Neural crest cell (in vitro differentiated cells): ENCODE measurements around the gene ALOX12B. TPM values are rescaled to one million over a fixed set of nuclear protein-coding genes. Genes with fewer than 3 reads are reported as not detected.
A peak's percentile ranks its signal among the peaks of the same experiment; 100 is the strongest.

Experiments
- DNase-seq: peaks from one replicate; pipeline ENCODE4 v3.0.0; 2021; ENCODE audit warnings: low read depth, mixed read lengths, low spot score
- H3K27ac Mint-ChIP-seq: one replicate; pipeline ENCODE4 v1.8.0; 2021; ENCODE audit warnings: mild to moderate bottlenecking, mixed read lengths; ENCODE audit not compliant: unreplicated experiment
- H3K27me3 Mint-ChIP-seq: 2 replicates; pipeline ENCODE4 v1.8.0; 2021; ENCODE audit warnings: low read depth, mild to moderate bottlenecking, mixed read lengths
- H3K36me3 Mint-ChIP-seq: 2 replicates; pipeline ENCODE4 v1.8.0; 2021; ENCODE audit warnings: low read depth, mild to moderate bottlenecking, mixed read lengths
- H3K4me1 Mint-ChIP-seq: 2 replicates; pipeline ENCODE4 v1.8.0; 2021; ENCODE audit warnings: mixed read lengths
- H3K4me3 Mint-ChIP-seq: one replicate; pipeline ENCODE4 v1.8.0; 2021; ENCODE audit warnings: mild to moderate bottlenecking, mixed read lengths
- H3K9me3 Mint-ChIP-seq: 2 replicates; pipeline ENCODE4 v1.8.0; 2021; ENCODE audit warnings: mixed read lengths
- CTCF ChIP-seq: fragments of 200-600 bp; sonication (generic); conservative IDR thresholded peaks from 2 replicates; pipeline ENCODE4 v1.5.0; 2021; ENCODE audit warnings: antibody characterized with exemption, mild to moderate bottlenecking
- total RNA-seq: library from RNA; stranded (reverse); gene quantifications from 2 replicates; pipeline ENCODE4 v1.2.1, GENCODE V29; 2021

Gene ALOX12B
- total RNA-seq, 1 donor from 2014 or later: not detected

- Mint-ChIP-seq H3K27me3 (peaks cover 82% of the 10 kb centered on the region), H3K9me3 (no peaks in the 10 kb centered on the region), H3K36me3 (no peaks in the 10 kb centered on the region), H3K27ac (no peak overlapping the region), H3K4me3 (peak overlapping the region; percentile 90), H3K4me1 (peaks cover 45% of the 10 kb centered on the region)
- peak; percentile 15 for TF ChIP-seq CTCF
- DNase-seq: peak; percentile 30
Measured at GRCh38 chr17:8126491-8127066, 39.1 kb upstream of the ALOX12B start.

GRCh38 chr17:8125947-8126490 is 38.5 kb upstream of the ALOX12B start:
- Mint-ChIP-seq H3K4me1 (peaks cover 47% of the 10 kb centered on the region), H3K27me3 (peaks cover 82% of the 10 kb centered on the region), H3K36me3 (no peaks in the 10 kb centered on the region), H3K27ac (no peak overlapping the region), H3K9me3 (no peaks in the 10 kb centered on the region), H3K4me3 (peak overlapping the region; percentile 88)
- peak; percentile 27 for DNase-seq
- no peak for TF ChIP-seq CTCF

- peaks cover 2% of the 10 kb centered on the region for H3K36me3 Mint-ChIP-seq
- peak overlapping the region; percentile 88 for H3K4me3 Mint-ChIP-seq
Measured at GRCh38 chr17:8125154-8125946, 37.8 kb upstream of the ALOX12B start.

GRCh38 chr17:8124350-8125153 is 37.0 kb upstream of the ALOX12B start:
- Mint-ChIP-seq H3K9me3 (no peaks in the 10 kb centered on the region), H3K36me3 (peaks cover 10% of the 10 kb centered on the region), H3K27me3 (peaks cover 89% of the 10 kb centered on the region), H3K4me1 (peaks cover 62% of the 10 kb centered on the region), H3K27ac (no peak overlapping the region), H3K4me3 (peak overlapping the region; percentile 88)
- TF ChIP-seq CTCF: no peak
- DNase-seq: peak; percentile 13

More at GRCh38 chr17:8125154-8125946, 37.8 kb upstream of the ALOX12B start:
- no peak overlapping the region for H3K27ac Mint-ChIP-seq
- no peaks in the 10 kb centered on the region for H3K9me3 Mint-ChIP-seq
- peaks cover 89% of the 10 kb centered on the region for H3K27me3 Mint-ChIP-seq
- H3K4me1 Mint-ChIP-seq: peaks cover 54% of the 10 kb centered on the region
- DNase-seq: peak; percentile 93
- TF ChIP-seq CTCF: no peak

GRCh38 chr17:8123695-8124349 is 36.3 kb upstream of the ALOX12B start, which contains the start of gene HES7:
Gene HES7 (minus strand): TSS chr17:8124106. CDS start chr17:8124084, 22 bp downstream.
- peak; percentile 16 for DNase-seq
- peak within 1 kb of the TSS; percentile 65 for H3K27ac Mint-ChIP-seq
- peaks cover 67% of the 10 kb centered on the region for H3K4me1 Mint-ChIP-seq
- H3K27me3 Mint-ChIP-seq: peaks cover 88% of the 10 kb centered on the region
- H3K4me3 Mint-ChIP-seq: peak within 1 kb of the TSS; percentile 88
- H3K9me3 Mint-ChIP-seq: peaks cover 3% of the 10 kb centered on the region
- H3K36me3 Mint-ChIP-seq: peaks cover 15% of the 10 kb centered on the region
- no peak for TF ChIP-seq CTCF
